H1 (cell line): Measurements from ENCODE around the gene FLT1. TPM values are rescaled to one million over a fixed set of nuclear protein-coding genes. Genes with fewer than 3 reads are reported as not detected.

Source experiments
- ATF2 ChIP-seq: IDR thresholded peaks from 2 replicates; pipeline ENCODE4 v1.6.1; 2012; ENCODE audit warnings: low read length, inconsistent platforms
- BCL11A ChIP-seq, 2 experiments: IDR thresholded peaks; one replicate each; pipeline ENCODE4 v1.6.1; 2011; ENCODE audit warnings: low read depth in 2 of 2, low read length in 2 of 2, mild to moderate bottlenecking in 2 of 2
- FOSL1 ChIP-seq: IDR thresholded peaks from 2 replicates; pipeline ENCODE4 v1.6.1; 2011; ENCODE audit warnings: mild to moderate bottlenecking, low read depth, low read length, moderate library complexity; ENCODE audit not compliant: insufficient read depth
- GTF2F1 ChIP-seq: IDR thresholded peaks from 2 replicates; pipeline ENCODE4 v1.6.1; 2012; ENCODE audit warnings: low read depth, low read length, improper control_type of control experiment, borderline replicate concordance
- SAP30 ChIP-seq: fragments of 300-600 bp; sonication (generic); IDR thresholded peaks from 2 replicates; pipeline ENCODE4 v1.7.1; 2012; ENCODE audit warnings: low read length, moderate library complexity, mild to moderate bottlenecking, inconsistent platforms; ENCODE audit not compliant: insufficient read depth, insufficient replicate concordance
- polyA plus RNA-seq, 7 experiments: library from polyadenylated mRNA; depleted of rRNA in 3 of 7; stranded (reverse) in 5 of 7; unstranded in 2 of 7; fragments of >200 nt in 5 of 7; fragments of 200-250 nt in 2 of 7; gene quantifications; 1 replicate in 5 of 7; 2 replicates in 1 of 7; 4 replicates in 1 of 7; pipeline versions ENCODE4 v1.2.1 to v1.2.3, GENCODE V29; 2011 to 2013; ENCODE audit warnings: missing spikeins in 2 of 7, mixed read lengths in 2 of 7
- total RNA-seq: library from RNA; stranded (reverse); fragmentation: NEBNext Ultra II Directional; extraction: Animal tissue kit (Norgen Biotek cat#: 25700); gene quantifications from 2 replicates; pipeline ENCODE4 v1.2.1, GENCODE V29; 2021

Gene FLT1
- total and polyA plus RNA-seq, 2 of the 8 experiments (the other 6 are each of a cell fraction or from before 2014, with no cell fraction given), result 19.7 to 90.2 TPM

GRCh38 chr13:28401303-28402056 lies 93.4 kb downstream of the FLT1 start (continued):
- TF ChIP-seq ATF2, result no peak
- TF ChIP-seq GTF2F1, result no peak
- TF ChIP-seq SAP30, result no peak
- TF ChIP-seq FOSL1, result no peak
- no peak for TF ChIP-seq BCL11A (IDR thresholded peaks at IDR 0.05; ENCODE audit: low read depth in 2 of 2, low read length in 2 of 2)
